ENCODE data around the gene OPALIN.
A peak's percentile ranks its signal among the peaks of the same experiment; 100 is the strongest.
"Not testable (repeated sequence)": the region's sequence is repeated elsewhere in the genome, so short reads cannot be mapped to it uniquely, and the experiment has no call there.

The OPALIN gene

GRCh38 chr10:96338279-96338925, 20.4 kb downstream of the OPALIN start:
- DNase-seq (ENCODE audit: low spot score), result no peak

GRCh38 chr10:96337106-96337505, 21.7 kb downstream of the OPALIN start:
- no peak for DNase-seq (ENCODE audit: low spot score)

GRCh38 chr10:96334616-96335526, 23.9 kb downstream of the OPALIN start:
- DNase-seq (ENCODE audit: low spot score), result peak; percentile 35

GRCh38 chr10:96333101-96333500, 25.7 kb downstream of the OPALIN start:
- no peak for DNase-seq (ENCODE audit: low spot score)

- no peak for DNase-seq (ENCODE audit: low spot score)
These were observed 31.3 kb downstream of the OPALIN start for GRCh38 chr10:96327462-96327861.

- DNase-seq (ENCODE audit: low spot score), result no peak
These were observed 33.0 kb downstream of the OPALIN start for GRCh38 chr10:96325719-96326373.

- no peak for DNase-seq (ENCODE audit: low spot score)
These were observed 34.4 kb downstream of the OPALIN start for GRCh38 chr10:96324447-96324846.

- DNase-seq (ENCODE audit: low spot score), result no peak
These were observed 36.5 kb downstream of the OPALIN start for GRCh38 chr10:96322275-96322674.

- DNase-seq (ENCODE audit: low spot score), result no peak
These were observed 37.0 kb downstream of the OPALIN start for GRCh38 chr10:96321822-96322221.

- no peak for DNase-seq (ENCODE audit: low spot score)
These were observed 38.9 kb downstream of the OPALIN start for GRCh38 chr10:96319754-96320474.

- DNase-seq (ENCODE audit: low spot score), result no peak
These were observed 41.6 kb downstream of the OPALIN start for GRCh38 chr10:96317067-96317833.

- DNase-seq (ENCODE audit: low spot score), result no peak
These were observed 45.5 kb downstream of the OPALIN start for GRCh38 chr10:96313344-96313743.

GRCh38 chr10:96311180-96311715, 47.6 kb downstream of the OPALIN start:
- DNase-seq (ENCODE audit: low spot score), result no peak

- DNase-seq (ENCODE audit: low spot score), result no peak
These were observed 48.5 kb downstream of the OPALIN start for GRCh38 chr10:96310321-96310669.

- DNase-seq (ENCODE audit: low spot score), result no peak
These were observed 49.0 kb downstream of the OPALIN start for GRCh38 chr10:96309628-96310320.

GRCh38 chr10:96308854-96309253, 49.9 kb downstream of the OPALIN start:
- not testable (repeated sequence) for DNase-seq (ENCODE audit: low spot score)

GRCh38 chr10:96306516-96306915, 52.3 kb downstream of the OPALIN start:
- no peak for DNase-seq (ENCODE audit: low spot score)

- DNase-seq (ENCODE audit: low spot score), result no peak
These were observed 53.8 kb downstream of the OPALIN start for GRCh38 chr10:96305019-96305418.

- DNase-seq (ENCODE audit: low spot score), result no peak
These were observed 54.6 kb downstream of the OPALIN start, which contains the start of gene DNTT for GRCh38 chr10:96304230-96304629. TSS of gene DNTT (plus strand) at chr10:96304434. CDS start at chr10:96304498, 64 bp downstream.

GRCh38 chr10:96301616-96302015, 57.2 kb downstream of the OPALIN start:
- no peak for DNase-seq (ENCODE audit: low spot score)
